HCT116 (cell line): ENCODE results near the gene FOXK1. TPM values are rescaled to one million over a fixed set of nuclear protein-coding genes. Genes with fewer than 3 reads are reported as not detected.

Experiments
- ATAC-seq: fragments of 200-7000 bp; cut with Tn5 transposase; 2 replicates; pipeline ENCODE4 v1.9.1; 2020; ENCODE audit warnings: mild to moderate bottlenecking, moderate library complexity
- BruUV-seq: library from RNA; stranded (reverse); fragments of 400-500 nt; replicated peaks from 2 replicates; lab custom pipeline; 2021; lab: Mats Ljungman, UMichigan
- CTCF ChIA-PET: fragments of 300-600 bp; sonication (Branson Sonifier 250); formaldehyde crosslinking; loops from one replicate; lab custom pipeline; 2021; ENCODE audit warnings: antibody characterized with exemption; lab: Charles Lee
- POLR2A ChIA-PET: fragments of 300-600, 350-600 bp; sonication (Branson Sonifier 250); formaldehyde crosslinking; loops from one replicate; lab custom pipeline; 2021; ENCODE audit warnings: antibody characterized with exemption; lab: Charles Lee
- RAD21 ChIA-PET, 2 experiments: fragments of 300-600 bp; sonication (Branson Sonifier 250); formaldehyde crosslinking; loops; one replicate each; lab custom pipeline; 2023; ENCODE audit warnings: low total read pairs in 2 of 2; ENCODE audit not compliant: uncharacterized antibody in 2 of 2, unreplicated experiment in 2 of 2, low non-redundant PET in 1 of 2; lab: Charles Lee
- DNase-seq: peaks from one replicate; pipeline ENCODE4 v3.0.0-alpha.2; 2010; ENCODE audit warnings: low read depth, low spot score
- H2AFZ ChIP-seq: fragments of 200-600 bp; shearing (Covaris generic), sonication (generic); 2 replicates; pipeline ENCODE4 v1.6.1; 2017; ENCODE audit warnings: low read depth, mixed run types, mixed read lengths, antibody characterized with exemption, low read length; ENCODE audit not compliant: poor library complexity, severe bottlenecking
- H3K27ac ChIP-seq: 2 replicates; pipeline ENCODE4 v1.5.1; 2012; ENCODE audit warnings: low read depth, low read length
- H3K27me3 ChIP-seq: fragments of 200-600 bp; sonication (generic); 2 replicates; pipeline ENCODE4 v1.6.1; 2016; ENCODE audit warnings: mixed run types, low read length, mixed read lengths; ENCODE audit not compliant: insufficient read depth
- H3K36me3 ChIP-seq, 2 experiments: fragments of 200-500 bp in 1 of 2; fragments of 200-600 bp in 1 of 2; sonication (Bioruptor generic) in 1 of 2; sonication (generic) in 1 of 2; 2 replicates each; pipeline versions ENCODE4 v1.5.1 to v1.6.1; 2014 to 2016; ENCODE audit warnings: low read length in 2 of 2, inconsistent platforms in 1 of 2, mixed read lengths in 1 of 2, mixed run types in 1 of 2; ENCODE audit not compliant: insufficient read depth in 2 of 2, control insufficient read depth in 1 of 2
- H3K4me1 ChIP-seq, 2 experiments: fragments of 200-600 bp in 1 of 2; sonication (generic) in 1 of 2; 2 replicates each; pipeline versions ENCODE4 v1.5.1 to v1.6.1; 2012 to 2017; ENCODE audit warnings: low read length in 2 of 2, inconsistent platforms in 1 of 2, mild to moderate bottlenecking in 1 of 2, mixed read lengths in 1 of 2, mixed run types in 1 of 2, moderate library complexity in 1 of 2; ENCODE audit not compliant: insufficient read depth in 2 of 2, control insufficient read depth in 1 of 2
- H3K4me2 ChIP-seq: fragments of 200-600 bp; sonication (generic); 2 replicates; pipeline ENCODE4 v1.6.1; 2017; ENCODE audit warnings: mixed run types, low read length, mixed read lengths
- H3K4me3 ChIP-seq, 2 experiments: fragments of 200-600 bp in 1 of 2; sonication (generic) in 1 of 2; replicated peaks in 1 of 2; 2 replicates each; pipeline ENCODE4 v1.5.1; 2011 to 2016; ENCODE audit warnings: low read length in 2 of 2, control low read depth in 1 of 2, low read depth in 1 of 2, mild to moderate bottlenecking in 1 of 2, mixed read lengths in 1 of 2, mixed run types in 1 of 2
- H3K79me2 ChIP-seq: fragments of 200-600 bp; sonication (generic); 2 replicates; pipeline ENCODE4 v1.6.1; 2017; ENCODE audit warnings: mild to moderate bottlenecking, mixed run types, low read length, moderate library complexity, mixed read lengths; ENCODE audit not compliant: insufficient read depth
- H3K9ac ChIP-seq: fragments of 200-600 bp; sonication (generic); 2 replicates; pipeline ENCODE4 v1.6.1; 2016; ENCODE audit warnings: low read length, mixed read lengths
- H3K9me2 ChIP-seq: fragments of 200-600 bp; sonication (generic), shearing (Covaris generic); 2 replicates; pipeline ENCODE4 v1.6.1; 2017; ENCODE audit warnings: mixed run types, mild to moderate bottlenecking, moderate library complexity; ENCODE audit not compliant: insufficient read depth
- H3K9me3 ChIP-seq, 2 experiments: fragments of 200-500 bp in 1 of 2; fragments of 200-600 bp in 1 of 2; sonication (Bioruptor generic) in 1 of 2; sonication (generic) in 1 of 2; 2 replicates each; pipeline ENCODE4 v1.6.1; 2014 to 2017; ENCODE audit warnings: low read length in 2 of 2, mixed read lengths in 2 of 2, inconsistent platforms in 1 of 2, low read depth in 1 of 2, mild to moderate bottlenecking in 1 of 2, mixed run types in 1 of 2, moderate library complexity in 1 of 2; ENCODE audit not compliant: control insufficient read depth in 1 of 2, insufficient read depth in 1 of 2
- H4K20me1 ChIP-seq: fragments of 200-600 bp; sonication (generic), shearing (Covaris generic); 2 replicates; pipeline ENCODE4 v1.6.1; 2017; ENCODE audit warnings: mixed run types, mild to moderate bottlenecking, moderate library complexity; ENCODE audit not compliant: insufficient read depth
- ATF3 ChIP-seq: IDR thresholded peaks from 2 replicates; pipeline ENCODE4 v1.6.1; 2012
- CBX3 ChIP-seq: IDR thresholded peaks from 2 replicates; pipeline ENCODE4 v1.6.1; 2012; ENCODE audit warnings: low read depth
- CEBPB ChIP-seq: IDR thresholded peaks from 2 replicates; pipeline ENCODE4 v1.6.1; 2012; ENCODE audit warnings: low read depth
- CTCF ChIP-seq, 3 experiments: fragments of 200-600 bp in 1 of 3; sonication (generic) in 1 of 3; IDR thresholded peaks in 2 of 3; conservative IDR thresholded peaks in 1 of 3; 2 replicates each; pipeline ENCODE4 v1.5.1; 2012 to 2017; ENCODE audit warnings: low read depth in 2 of 3, low read length in 2 of 3, antibody characterized with exemption in 1 of 3, borderline replicate concordance in 1 of 3, control low read depth in 1 of 3, mild to moderate bottlenecking in 1 of 3, mixed read lengths in 1 of 3, mixed run types in 1 of 3, moderate library complexity in 1 of 3; ENCODE audit not compliant: insufficient read depth in 1 of 3
- EGR1 ChIP-seq: IDR thresholded peaks from 2 replicates; pipeline ENCODE4 v1.6.1; 2012; ENCODE audit warnings: low read depth
- ELF1 ChIP-seq: IDR thresholded peaks from 2 replicates; pipeline ENCODE4 v1.6.1; 2012; ENCODE audit warnings: low read depth, borderline replicate concordance
- EZH2 ChIP-seq: fragments of 200-600 bp; sonication (generic); IDR thresholded peaks from 2 replicates; pipeline ENCODE4 v1.6.1; 2017; ENCODE audit warnings: antibody characterized with exemption, mixed run types
- JUND ChIP-seq: IDR thresholded peaks from 2 replicates; pipeline ENCODE4 v1.6.1; 2012
- POLR2A ChIP-seq: IDR thresholded peaks from 2 replicates; pipeline ENCODE4 v1.7.0; 2011; ENCODE audit warnings: borderline replicate concordance; ENCODE audit not compliant: insufficient read depth, insufficient read length; ENCODE audit errors: extremely low read depth
- POLR2AphosphoS5 ChIP-seq: IDR thresholded peaks from 2 replicates; pipeline ENCODE4 v1.6.1; 2011; ENCODE audit warnings: mild to moderate bottlenecking, low read depth, low read length, moderate library complexity
- RAD21 ChIP-seq: IDR thresholded peaks from 2 replicates; pipeline ENCODE4 v1.6.1; 2012; ENCODE audit warnings: low read depth, mild to moderate bottlenecking
- SIN3A ChIP-seq: IDR thresholded peaks from 2 replicates; pipeline ENCODE4 v1.6.1; 2012; ENCODE audit warnings: low read depth
- SP1 ChIP-seq: IDR thresholded peaks from 2 replicates; pipeline ENCODE4 v1.6.1; 2012; ENCODE audit warnings: low read depth
- TCF7L2 ChIP-seq: IDR thresholded peaks from 2 replicates; pipeline ENCODE4 v1.7.0; 2011; ENCODE audit warnings: borderline replicate concordance, inconsistent platforms; ENCODE audit not compliant: insufficient read depth, insufficient read length; ENCODE audit errors: extremely low read depth
- ZNF274 ChIP-seq: fragments of 200-500 bp; sonication (Bioruptor generic); IDR thresholded peaks from 2 replicates; pipeline ENCODE4 v1.6.1; 2014; ENCODE audit warnings: mild to moderate bottlenecking, low read depth, low read length, inconsistent platforms
- intact Hi-C: fragments of 100-400 bp; cut with micrococcal nuclease; formaldehyde crosslinking; loops from 2 replicates; pipeline ENCODE4 v1.10.0; 2022
- total RNA-seq: library from RNA; stranded (reverse); gene quantifications from one replicate; pipeline ENCODE4 v1.2.1, GENCODE V29; 2021; ENCODE audit not compliant: unreplicated experiment
- TF ChIP-seq, protein P1 (sequence below): IDR thresholded peaks from 2 replicates; pipeline ENCODE4 v1.6.1; 2012
- TF ChIP-seq, protein P2 (sequence below): IDR thresholded peaks from 2 replicates; pipeline ENCODE4 v1.6.1; 2012; ENCODE audit warnings: low read depth

The FOXK1 gene
- total RNA-seq, 1 experiment from 2014 or later: 60.5 TPM

GRCh38 chr7:4789194-4790077, 107.3 kb downstream of the FOXK1 start:
- H3K4me1 ChIP-seq: peaks cover 0 to 7% of the 10 kb centered on the region in 2 experiments; a peak in 2 of 4 replicates
- no peaks in the 10 kb centered on the region for H3K9me3 ChIP-seq
- H3K27ac ChIP-seq: no peak overlapping the region
- no peak overlapping the region for H3K4me3 ChIP-seq
- H3K36me3 ChIP-seq: no peaks in the 10 kb centered on the region
- no peaks in the 10 kb centered on the region for H3K79me2 ChIP-seq
- DNase-seq (no peak), ATAC-seq (no peak)
- ChIA-PET POLR2A (interaction anchor here (0.6 kb wide), 1 partner anchor 8 kb away, joined by 3 read pairs; no protein-coding TSS in a partner anchor), CTCF (no interaction called here), RAD21 (no interaction called here)
- no TSS peak for BruUV-seq
- H3K9ac ChIP-seq: no peak overlapping the region
- no peaks in the 10 kb centered on the region for H4K20me1 ChIP-seq
- intact Hi-C loops: no loop called here
- no peak overlapping the region for H3K4me2 ChIP-seq
- no peaks in the 10 kb centered on the region for H3K9me2 ChIP-seq
- H3K27me3 ChIP-seq: no peaks in the 10 kb centered on the region
- TF ChIP-seq ATF3 (no peak), ELF1 (no peak), EZH2 (no peak), SP1 (no peak), CBX3 (no peak), ZNF274 (no peak), POLR2AphosphoS5 (no peak), SIN3A (no peak), RAD21 (no peak), POLR2A (no peak), EGR1 (no peak), CEBPB (no peak), TCF7L2 (no peak), CTCF (IDR thresholded peaks at IDR 0.05 in 2 of 3, conservative IDR thresholded peaks at IDR 0.05 in 1 of 3; ENCODE audit: borderline replicate concordance in 1 of 3, insufficient read depth in 1 of 3, low read depth in 2 of 3, low read length in 2 of 3) (no peak), JUND (no peak)
- TF ChIP-seq, protein P1, sequence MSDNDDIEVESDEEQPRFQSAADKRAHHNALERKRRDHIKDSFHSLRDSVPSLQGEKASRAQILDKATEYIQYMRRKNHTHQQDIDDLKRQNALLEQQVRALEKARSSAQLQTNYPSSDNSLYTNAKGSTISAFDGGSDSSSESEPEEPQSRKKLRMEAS: no peak
- TF ChIP-seq, protein P2, sequence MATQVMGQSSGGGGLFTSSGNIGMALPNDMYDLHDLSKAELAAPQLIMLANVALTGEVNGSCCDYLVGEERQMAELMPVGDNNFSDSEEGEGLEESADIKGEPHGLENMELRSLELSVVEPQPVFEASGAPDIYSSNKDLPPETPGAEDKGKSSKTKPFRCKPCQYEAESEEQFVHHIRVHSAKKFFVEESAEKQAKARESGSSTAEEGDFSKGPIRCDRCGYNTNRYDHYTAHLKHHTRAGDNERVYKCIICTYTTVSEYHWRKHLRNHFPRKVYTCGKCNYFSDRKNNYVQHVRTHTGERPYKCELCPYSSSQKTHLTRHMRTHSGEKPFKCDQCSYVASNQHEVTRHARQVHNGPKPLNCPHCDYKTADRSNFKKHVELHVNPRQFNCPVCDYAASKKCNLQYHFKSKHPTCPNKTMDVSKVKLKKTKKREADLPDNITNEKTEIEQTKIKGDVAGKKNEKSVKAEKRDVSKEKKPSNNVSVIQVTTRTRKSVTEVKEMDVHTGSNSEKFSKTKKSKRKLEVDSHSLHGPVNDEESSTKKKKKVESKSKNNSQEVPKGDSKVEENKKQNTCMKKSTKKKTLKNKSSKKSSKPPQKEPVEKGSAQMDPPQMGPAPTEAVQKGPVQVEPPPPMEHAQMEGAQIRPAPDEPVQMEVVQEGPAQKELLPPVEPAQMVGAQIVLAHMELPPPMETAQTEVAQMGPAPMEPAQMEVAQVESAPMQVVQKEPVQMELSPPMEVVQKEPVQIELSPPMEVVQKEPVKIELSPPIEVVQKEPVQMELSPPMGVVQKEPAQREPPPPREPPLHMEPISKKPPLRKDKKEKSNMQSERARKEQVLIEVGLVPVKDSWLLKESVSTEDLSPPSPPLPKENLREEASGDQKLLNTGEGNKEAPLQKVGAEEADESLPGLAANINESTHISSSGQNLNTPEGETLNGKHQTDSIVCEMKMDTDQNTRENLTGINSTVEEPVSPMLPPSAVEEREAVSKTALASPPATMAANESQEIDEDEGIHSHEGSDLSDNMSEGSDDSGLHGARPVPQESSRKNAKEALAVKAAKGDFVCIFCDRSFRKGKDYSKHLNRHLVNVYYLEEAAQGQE: no peak
- H2AFZ ChIP-seq: no peak overlapping the region
